ENCODE data around the gene KLK6. TPM values are rescaled to one million over a fixed set of nuclear protein-coding genes. Genes with fewer than 3 reads are reported as not detected.

KLK6 gene
- total and polyA plus RNA-seq, 8 donors, result 4.5 TPM; not detected in 7

- no peak for TF ChIP-seq POLR2A (IDR thresholded peaks at IDR 0.05)
- TF ChIP-seq CTCF (IDR thresholded peaks at IDR 0.05), result no peak
- TF ChIP-seq EP300 (IDR thresholded peaks at IDR 0.05), result no peak
- Histone ChIP-seq H3K4me1 (peaks cover 0 to 9% (median 0%) of the 10 kb centered on the region in 4 donors), H3K27ac (no peak overlapping the region), H3K36me3 (no peaks in the 10 kb centered on the region), H3K4me3 (no peak overlapping the region), H3K9me3 (peaks cover 0 to 3% (median 0%) of the 10 kb centered on the region in 4 donors), H3K27me3 (peaks cover 3 to 78% (median 41%) of the 10 kb centered on the region in 3 donors)
- intact Hi-C loops (cut with DNase I; ENCODE audit: low total_unique reads), result no loop called here
- peak in 1 of 2 donors; percentile 41 for DNase-seq
- 21 to 70% (median 60%) methylated on average over 18 to 42 of the region's 42 CpGs for WGBS, 5 donors
Measured at GRCh38 chr19:51002542-51003311, 33.3 kb upstream of the KLK6 start.

- WGBS, 5 donors, result 21 to 46% (median 35%) methylated on average over 12 of the region's 12 CpGs
- peaks cover 3 to 74% (median 41%) of the 10 kb centered on the region in 3 donors for H3K27me3 ChIP-seq
- H3K4me3 ChIP-seq, result no peak overlapping the region
- H3K9me3 ChIP-seq, result peaks cover 0 to 3% (median 0%) of the 10 kb centered on the region in 4 donors
- intact Hi-C loops (cut with DNase I; ENCODE audit: low total_unique reads), result no loop called here
- no peak for DNase-seq
- peaks cover 0 to 9% (median 0%) of the 10 kb centered on the region in 4 donors for H3K4me1 ChIP-seq
- TF ChIP-seq EP300 (IDR thresholded peaks at IDR 0.05), result no peak
- H3K36me3 ChIP-seq, result no peaks in the 10 kb centered on the region
- H3K27ac ChIP-seq, result no peak overlapping the region
Measured at GRCh38 chr19:51002089-51002532, 32.7 kb upstream of the KLK6 start.

- Histone ChIP-seq H3K4me3 (no peak within 1 kb of the TSS), H3K9me3 (peaks cover 0 to 3% (median 0%) of the 10 kb centered on the region in 4 donors), H3K4me1 (peaks cover 0 to 9% (median 0%) of the 10 kb centered on the region in 4 donors), H3K27ac (no peak within 1 kb of the TSS), H3K36me3 (no peaks in the 10 kb centered on the region), H3K27me3 (peaks cover under 1 to 74% (median 35%) of the 10 kb centered on the region in 3 donors)
- DNase-seq, result peak in 1 of 2 donors; percentile 39
- no peak for TF ChIP-seq POLR2A (IDR thresholded peaks at IDR 0.05)
- TF ChIP-seq POLR2AphosphoS5 (IDR thresholded peaks at IDR 0.05), result no peak
- TF ChIP-seq EP300 (IDR thresholded peaks at IDR 0.05), result no peak
- TF ChIP-seq CTCF (IDR thresholded peaks at IDR 0.05), result no peak
- intact Hi-C loops (cut with DNase I; ENCODE audit: low total_unique reads), result no loop called here
- WGBS, 5 donors, result 24 to 38% (median 34%) methylated on average over 6 to 7 of the region's 7 CpGs
Measured at GRCh38 chr19:51001515-51001914, 32.1 kb upstream of the KLK6 start, which contains the start of gene KLK8. TSS of gene KLK8 (minus strand) at chr19:51001604. CDS start at chr19:51001167, 437 bp downstream.

GRCh38 chr19:51000981-51001380 lies 31.6 kb upstream of the KLK6 start:
- WGBS, 5 donors, result 22 to 34% (median 33%) methylated on average over 15 to 16 of the region's 16 CpGs
- H3K9me3 ChIP-seq, result peaks cover 0 to 3% (median 0%) of the 10 kb centered on the region in 4 donors
- peaks cover 0 to 74% (median 36%) of the 10 kb centered on the region in 3 donors for H3K27me3 ChIP-seq
- peaks cover 0 to 9% (median 0%) of the 10 kb centered on the region in 4 donors for H3K4me1 ChIP-seq
- intact Hi-C loops (cut with DNase I; ENCODE audit: low total_unique reads), result no loop called here
- H3K27ac ChIP-seq, result no peak overlapping the region
- H3K36me3 ChIP-seq, result no peaks in the 10 kb centered on the region
- TF ChIP-seq POLR2A (IDR thresholded peaks at IDR 0.05) (no peak), EP300 (IDR thresholded peaks at IDR 0.05) (no peak), POLR2AphosphoS5 (IDR thresholded peaks at IDR 0.05) (no peak), CTCF (IDR thresholded peaks at IDR 0.05) (no peak)
- H3K4me3 ChIP-seq, result no peak overlapping the region
- no peak for DNase-seq
